HFF-Myc (cell line): ENCODE results near the gene LSR.

ENCODE experiments used
- DNase-seq: peaks from one replicate; pipeline ENCODE4 v3.0.0-alpha.2; 2011; ENCODE audit warnings: low read depth; ENCODE audit errors: extremely low read depth
- H3K4me3 ChIP-seq: replicated peaks from 2 replicates; pipeline ENCODE4 v1.5.1; 2011; ENCODE audit warnings: low read depth, mild to moderate bottlenecking, control low read depth, low read length
- TF ChIP-seq, protein P1 (sequence below): IDR thresholded peaks from 2 replicates; pipeline ENCODE4 v1.5.1; 2012; ENCODE audit warnings: mild to moderate bottlenecking, low read depth, low read length, control low read depth; ENCODE audit errors: missing control alignments

LSR gene

DNA sequence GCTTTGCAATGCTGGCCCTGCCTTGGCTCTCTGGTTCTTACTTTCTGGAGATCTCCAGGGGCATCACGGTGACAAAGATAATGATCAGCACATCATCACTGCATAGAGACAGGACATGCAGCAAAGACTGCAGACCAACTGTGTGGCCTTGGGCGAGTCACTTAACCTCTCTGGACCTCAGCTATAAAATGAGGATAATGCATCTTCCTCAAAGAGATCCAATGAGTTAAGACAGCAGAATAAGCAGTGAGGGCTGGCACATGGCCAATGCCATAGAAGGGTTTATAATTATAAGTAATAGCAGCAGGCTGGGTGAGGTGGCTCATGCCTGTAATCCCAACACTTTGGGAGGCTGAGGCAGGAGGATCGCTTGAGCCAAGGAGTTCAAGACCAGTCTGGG lies 45.5 kb downstream of the LSR start:
- TF ChIP-seq, protein P1, sequence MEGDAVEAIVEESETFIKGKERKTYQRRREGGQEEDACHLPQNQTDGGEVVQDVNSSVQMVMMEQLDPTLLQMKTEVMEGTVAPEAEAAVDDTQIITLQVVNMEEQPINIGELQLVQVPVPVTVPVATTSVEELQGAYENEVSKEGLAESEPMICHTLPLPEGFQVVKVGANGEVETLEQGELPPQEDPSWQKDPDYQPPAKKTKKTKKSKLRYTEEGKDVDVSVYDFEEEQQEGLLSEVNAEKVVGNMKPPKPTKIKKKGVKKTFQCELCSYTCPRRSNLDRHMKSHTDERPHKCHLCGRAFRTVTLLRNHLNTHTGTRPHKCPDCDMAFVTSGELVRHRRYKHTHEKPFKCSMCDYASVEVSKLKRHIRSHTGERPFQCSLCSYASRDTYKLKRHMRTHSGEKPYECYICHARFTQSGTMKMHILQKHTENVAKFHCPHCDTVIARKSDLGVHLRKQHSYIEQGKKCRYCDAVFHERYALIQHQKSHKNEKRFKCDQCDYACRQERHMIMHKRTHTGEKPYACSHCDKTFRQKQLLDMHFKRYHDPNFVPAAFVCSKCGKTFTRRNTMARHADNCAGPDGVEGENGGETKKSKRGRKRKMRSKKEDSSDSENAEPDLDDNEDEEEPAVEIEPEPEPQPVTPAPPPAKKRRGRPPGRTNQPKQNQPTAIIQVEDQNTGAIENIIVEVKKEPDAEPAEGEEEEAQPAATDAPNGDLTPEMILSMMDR = no peak
- H3K4me3 ChIP-seq = no peak overlapping the region
- no peak for DNase-seq

DNA sequence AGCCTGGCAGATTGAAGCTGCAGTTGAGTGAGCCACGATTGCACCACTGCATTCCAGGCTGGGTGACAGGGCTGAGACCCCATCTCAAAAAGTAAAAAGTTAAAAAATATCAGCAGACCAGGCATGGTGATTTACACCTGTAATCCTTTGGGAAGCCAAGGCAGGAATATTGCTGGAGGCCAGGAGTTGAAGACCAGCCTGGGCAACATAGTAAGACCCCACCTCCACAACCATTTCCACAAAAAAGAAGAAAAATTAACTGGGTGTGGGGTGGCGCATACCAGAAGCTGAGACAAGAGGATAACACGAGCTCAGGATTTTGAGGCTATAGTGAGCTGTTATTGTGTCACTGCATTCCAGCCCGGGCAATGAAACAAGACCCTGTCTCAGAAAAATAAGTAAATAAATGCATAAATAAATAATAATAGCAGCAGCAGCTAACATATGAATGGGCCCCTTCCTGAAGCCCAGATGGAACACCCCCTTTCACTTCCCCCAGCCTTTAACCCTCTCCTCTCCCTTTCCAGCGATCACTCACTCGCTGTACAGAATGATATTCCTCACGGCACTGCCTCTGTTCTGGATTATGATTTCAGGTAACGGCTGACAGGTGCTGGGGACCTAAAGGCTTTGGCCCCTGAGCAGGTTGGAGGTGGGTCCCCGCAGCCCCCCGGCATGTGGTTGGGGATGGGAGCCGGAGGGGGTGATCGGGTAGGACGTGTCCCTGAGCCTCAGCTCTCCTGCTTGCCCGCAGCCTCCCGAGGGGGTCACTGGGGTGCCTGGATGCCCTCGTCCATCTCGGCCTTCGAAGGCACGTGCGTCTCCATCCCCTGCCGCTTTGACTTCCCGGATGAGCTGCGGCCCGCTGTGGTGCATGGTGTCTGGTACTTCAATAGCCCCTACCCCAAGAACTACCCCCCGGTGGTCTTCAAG lies 46.3 kb downstream of the LSR start:
- no peak for DNase-seq
- H3K4me3 ChIP-seq = no peak overlapping the region
- TF ChIP-seq, protein P1 = no peak

DNA sequence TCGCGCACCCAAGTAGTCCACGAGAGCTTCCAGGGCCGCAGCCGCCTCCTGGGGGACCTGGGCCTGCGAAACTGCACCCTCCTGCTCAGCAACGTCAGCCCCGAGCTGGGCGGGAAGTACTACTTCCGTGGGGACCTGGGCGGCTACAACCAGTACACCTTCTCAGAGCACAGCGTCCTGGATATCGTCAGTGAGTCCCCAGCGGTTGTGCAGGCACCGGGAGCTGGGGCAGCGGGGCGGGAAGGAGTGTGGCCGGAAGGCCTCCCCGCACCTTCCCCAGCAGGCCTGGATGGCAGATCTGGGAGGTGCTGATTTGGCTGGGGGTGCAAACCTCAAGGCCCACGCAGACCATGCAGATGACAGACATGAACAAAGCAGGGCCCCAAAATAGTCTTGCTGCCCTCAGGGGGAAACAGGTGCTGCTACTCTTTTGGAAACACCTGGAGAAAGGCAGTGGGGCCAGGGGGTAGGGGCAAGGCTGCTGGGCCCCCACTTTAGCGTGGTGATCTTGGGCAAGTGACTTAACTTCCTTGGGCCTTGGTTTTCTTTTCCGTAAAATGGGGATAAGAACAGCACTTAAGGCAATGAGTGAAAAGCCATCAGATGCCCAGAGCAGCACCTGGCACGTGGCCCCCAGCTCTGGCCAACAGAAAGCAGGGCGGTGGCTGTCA lies 47.1 kb downstream of the LSR start:
- no peak for DNase-seq
- no peak overlapping the region for H3K4me3 ChIP-seq
- TF ChIP-seq, protein P1 = no peak

DNA sequence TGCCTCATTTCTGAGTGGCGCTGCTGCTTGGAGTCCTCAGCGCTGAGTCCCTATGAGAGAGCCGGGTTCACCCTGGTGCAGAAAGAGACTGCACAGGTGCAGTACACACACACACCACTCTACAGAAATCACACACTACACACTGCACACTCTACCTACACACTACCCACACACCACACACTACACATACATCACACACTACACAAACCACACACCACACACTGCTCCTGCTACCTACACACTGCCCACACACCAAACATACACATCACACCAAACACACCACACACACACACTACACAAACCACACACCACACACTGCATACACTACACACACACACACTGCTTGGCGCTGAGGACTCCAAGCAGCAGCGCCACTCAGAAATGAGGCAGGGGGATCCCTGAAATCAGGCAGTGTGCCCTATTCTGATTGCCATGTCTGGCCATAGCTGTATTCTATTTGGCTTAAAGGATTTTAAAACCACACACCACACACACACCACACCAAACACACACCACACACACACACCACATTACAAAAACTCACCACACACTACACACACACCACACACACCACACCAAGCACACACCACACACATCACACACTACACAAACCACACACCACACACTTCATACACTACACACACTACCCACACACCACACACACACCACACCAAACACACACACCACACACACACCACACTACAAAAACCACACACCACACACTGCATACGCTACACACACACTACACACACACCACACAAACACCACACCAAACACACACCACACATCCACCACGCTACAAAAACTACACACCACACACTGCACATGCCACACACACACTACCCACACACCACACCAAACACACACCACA lies 48.1 kb downstream of the LSR start:
- TF ChIP-seq, protein P1 = no peak
- no peak overlapping the region for H3K4me3 ChIP-seq
- no peak for DNase-seq

DNA sequence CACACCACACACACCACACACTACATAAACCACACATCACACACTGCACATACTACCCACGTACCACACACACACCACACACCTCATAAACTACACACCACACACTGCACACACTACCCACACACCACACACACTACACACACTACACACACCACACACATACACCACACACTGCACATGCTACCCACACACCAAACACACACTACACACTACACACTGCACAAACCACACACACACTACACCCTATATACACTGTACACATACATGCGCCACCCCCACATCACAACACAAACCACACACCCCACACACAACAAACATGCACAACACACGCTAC lies 48.7 kb downstream of the LSR start:
- TF ChIP-seq, protein P1 = no peak
- DNase-seq = no peak
- H3K4me3 ChIP-seq = no peak overlapping the region

DNA sequence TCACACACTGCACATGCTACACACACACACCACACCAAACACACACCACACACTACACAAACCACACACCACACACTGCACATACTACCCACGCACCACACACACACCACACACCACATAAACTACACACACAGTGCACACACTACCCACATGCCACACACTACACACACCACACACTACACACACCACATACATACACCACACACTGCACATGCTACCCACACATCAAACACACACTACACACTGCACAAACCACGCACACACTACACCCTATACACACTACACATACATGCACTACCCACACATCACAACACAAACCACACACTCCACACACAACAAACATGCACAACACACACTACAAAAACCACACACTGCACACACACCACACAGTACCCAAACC lies 49.1 kb downstream of the LSR start:
- DNase-seq = no peak
- TF ChIP-seq, protein P1 = no peak
- H3K4me3 ChIP-seq = no peak overlapping the region
